Endodermal cell (in vitro differentiated cells): Measurements from ENCODE around the gene BMP6. TPM values are rescaled to one million over a fixed set of nuclear protein-coding genes. Genes with fewer than 3 reads are reported as not detected.

Source experiments
- DNase-seq: peaks from one replicate; pipeline ENCODE4 v3.0.0-alpha.2; 2017
- H3K27ac ChIP-seq: 2 replicates; pipeline ENCODE4 v1.5.1; 2013; ENCODE audit warnings: mild to moderate bottlenecking, low read depth, low read length, moderate library complexity
- H3K27me3 ChIP-seq: 2 replicates; pipeline ENCODE4 v1.6.1; 2013; ENCODE audit warnings: mild to moderate bottlenecking, low read length, moderate library complexity; ENCODE audit not compliant: insufficient read depth, control insufficient read depth, poor library complexity, severe bottlenecking
- H3K36me3 ChIP-seq: 2 replicates; pipeline ENCODE4 v1.7.0; 2013; ENCODE audit warnings: mild to moderate bottlenecking, low read length, moderate library complexity; ENCODE audit not compliant: control insufficient read depth, insufficient read depth
- H3K4me1 ChIP-seq: one replicate; pipeline ENCODE4 v1.7.0; 2013; ENCODE audit warnings: low read length; ENCODE audit not compliant: control insufficient read depth, insufficient read depth
- H3K4me3 ChIP-seq: 2 replicates; pipeline ENCODE4 v1.5.1; 2013; ENCODE audit warnings: mild to moderate bottlenecking, low read length, moderate library complexity
- H3K9ac ChIP-seq: 2 replicates; pipeline ENCODE4 v1.6.1; 2013; ENCODE audit warnings: mild to moderate bottlenecking, low read length, moderate library complexity; ENCODE audit not compliant: poor library complexity, severe bottlenecking; ENCODE audit errors: extremely low read depth
- H3K9me3 ChIP-seq: 2 replicates; pipeline ENCODE4 v1.6.1; 2013; ENCODE audit warnings: mild to moderate bottlenecking, low read length, moderate library complexity; ENCODE audit not compliant: control insufficient read depth
- H3K27ac Mint-ChIP-seq: 2 replicates; pipeline ENCODE4 v1.8.0; 2020; ENCODE audit warnings: mixed read lengths
- H3K27me3 Mint-ChIP-seq: 2 replicates; pipeline ENCODE4 v1.8.0; 2021; ENCODE audit warnings: mild to moderate bottlenecking, mixed read lengths; ENCODE audit not compliant: insufficient read depth
- H3K36me3 Mint-ChIP-seq: 2 replicates; pipeline ENCODE4 v1.8.0; 2020; ENCODE audit warnings: low read depth, mixed read lengths
- H3K4me1 Mint-ChIP-seq: 2 replicates; pipeline ENCODE4 v1.8.0; 2020; ENCODE audit warnings: mixed read lengths
- H3K4me3 Mint-ChIP-seq: 2 replicates; pipeline ENCODE4 v1.8.0; 2020; ENCODE audit warnings: mild to moderate bottlenecking, moderate library complexity, mixed read lengths
- H3K9me3 Mint-ChIP-seq: 2 replicates; pipeline ENCODE4 v1.8.0; 2020; ENCODE audit warnings: mild to moderate bottlenecking, mixed read lengths
- WGBS, 2 experiments: methylation state at CpG; one replicate each; pipeline versions ENCODE4 v1.1.5 to v1.1.7; 2013; ENCODE audit warnings: missing lambda C conversion rate in 2 of 2, mixed read lengths in 1 of 2; ENCODE audit not compliant: insufficient coverage in 1 of 2, insufficient read length in 1 of 2; 5-methylcytosine and 5-hydroxymethylcytosine counted together
- total RNA-seq, 2 donors: library from RNA; stranded (reverse); fragmentation: NEBNext Ultra II Directional in 1 of 2; extraction: Animal tissue kit (Norgen Biotek cat#: 25700) in 1 of 2; gene quantifications; 2 replicates in 1 of 2; 3 replicates in 1 of 2; pipeline ENCODE4 v1.2.1, GENCODE V29; 2021
- TF ChIP-seq, protein P1 (sequence below): fragments of 200-600 bp; sonication (generic); conservative IDR thresholded peaks from 2 replicates; pipeline ENCODE4 v1.5.0; 2021; ENCODE audit warnings: antibody characterized with exemption, mild to moderate bottlenecking

BMP6 gene
- total RNA-seq, 2 donors from 2014 or later: 0.62 to 0.71 TPM

- no peak overlapping the region for H3K9ac ChIP-seq
- no peak overlapping the region for H3K4me3 ChIP-seq
- no peaks in the 10 kb centered on the region for H3K36me3 Mint-ChIP-seq
- H3K4me1 Mint-ChIP-seq: no peaks in the 10 kb centered on the region
- H3K9me3 ChIP-seq: no peaks in the 10 kb centered on the region
- H3K27me3 Mint-ChIP-seq: peaks cover 9% of the 10 kb centered on the region
- H3K4me3 Mint-ChIP-seq: no peak overlapping the region
- DNase-seq: no peak
- H3K4me1 ChIP-seq: no peaks in the 10 kb centered on the region
- 91 to 95% methylated on average over 4 to 7 of the region's 7 CpGs for WGBS, 2 experiments
- no peaks in the 10 kb centered on the region for H3K36me3 ChIP-seq
- H3K9me3 Mint-ChIP-seq: no peaks in the 10 kb centered on the region
- TF ChIP-seq, protein P1, sequence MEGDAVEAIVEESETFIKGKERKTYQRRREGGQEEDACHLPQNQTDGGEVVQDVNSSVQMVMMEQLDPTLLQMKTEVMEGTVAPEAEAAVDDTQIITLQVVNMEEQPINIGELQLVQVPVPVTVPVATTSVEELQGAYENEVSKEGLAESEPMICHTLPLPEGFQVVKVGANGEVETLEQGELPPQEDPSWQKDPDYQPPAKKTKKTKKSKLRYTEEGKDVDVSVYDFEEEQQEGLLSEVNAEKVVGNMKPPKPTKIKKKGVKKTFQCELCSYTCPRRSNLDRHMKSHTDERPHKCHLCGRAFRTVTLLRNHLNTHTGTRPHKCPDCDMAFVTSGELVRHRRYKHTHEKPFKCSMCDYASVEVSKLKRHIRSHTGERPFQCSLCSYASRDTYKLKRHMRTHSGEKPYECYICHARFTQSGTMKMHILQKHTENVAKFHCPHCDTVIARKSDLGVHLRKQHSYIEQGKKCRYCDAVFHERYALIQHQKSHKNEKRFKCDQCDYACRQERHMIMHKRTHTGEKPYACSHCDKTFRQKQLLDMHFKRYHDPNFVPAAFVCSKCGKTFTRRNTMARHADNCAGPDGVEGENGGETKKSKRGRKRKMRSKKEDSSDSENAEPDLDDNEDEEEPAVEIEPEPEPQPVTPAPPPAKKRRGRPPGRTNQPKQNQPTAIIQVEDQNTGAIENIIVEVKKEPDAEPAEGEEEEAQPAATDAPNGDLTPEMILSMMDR: no peak
- no peak overlapping the region for H3K27ac Mint-ChIP-seq
- peaks cover 66% of the 10 kb centered on the region for H3K27me3 ChIP-seq
- no peak overlapping the region for H3K27ac ChIP-seq
Measured at GRCh38 chr6:7809346-7809745, 83.4 kb downstream of the BMP6 start.

GRCh38 chr6:7811441-7811840 is 85.5 kb downstream of the BMP6 start:
- DNase-seq: no peak
- no peaks in the 10 kb centered on the region for H3K36me3 Mint-ChIP-seq
- Histone ChIP-seq H3K4me1 (no peaks in the 10 kb centered on the region), H3K9ac (no peak overlapping the region), H3K27me3 (peaks cover 66% of the 10 kb centered on the region), H3K9me3 (no peaks in the 10 kb centered on the region), H3K27ac (no peak overlapping the region), H3K36me3 (no peaks in the 10 kb centered on the region), H3K4me3 (no peak overlapping the region)
- no peak overlapping the region for H3K4me3 Mint-ChIP-seq
- no peak overlapping the region for H3K27ac Mint-ChIP-seq
- peaks cover 18% of the 10 kb centered on the region for H3K27me3 Mint-ChIP-seq
- TF ChIP-seq, protein P1: no peak
- WGBS, 2 experiments: 85 to 90% methylated on average over 6 to 9 of the region's 9 CpGs
- no peaks in the 10 kb centered on the region for H3K9me3 Mint-ChIP-seq
- H3K4me1 Mint-ChIP-seq: no peaks in the 10 kb centered on the region

DNA sequence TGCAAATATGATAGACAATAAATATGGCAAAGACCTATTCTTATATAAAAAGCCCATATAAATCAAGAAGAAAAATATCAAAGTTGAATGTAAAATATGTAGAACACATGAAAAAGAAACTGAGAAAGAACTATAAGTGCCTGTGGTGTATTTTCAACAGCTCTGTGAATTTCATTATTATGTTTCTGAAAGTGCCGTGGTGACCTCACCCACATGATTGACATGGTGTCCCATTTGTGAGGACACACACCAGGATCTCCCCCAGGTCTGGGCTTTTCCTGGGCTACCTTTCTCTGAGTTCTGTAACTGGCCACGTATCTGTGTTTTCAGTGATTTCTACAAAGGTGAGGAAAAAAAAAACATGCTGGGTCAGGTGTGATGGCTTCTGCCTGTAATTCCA is 86.7 kb downstream of the BMP6 start:
- H3K27ac Mint-ChIP-seq: no peak overlapping the region
- Histone ChIP-seq H3K27me3 (peaks cover 68% of the 10 kb centered on the region), H3K4me1 (no peaks in the 10 kb centered on the region), H3K27ac (no peak overlapping the region), H3K4me3 (no peak overlapping the region), H3K9ac (no peak overlapping the region), H3K9me3 (no peaks in the 10 kb centered on the region), H3K36me3 (no peaks in the 10 kb centered on the region)
- H3K36me3 Mint-ChIP-seq: no peaks in the 10 kb centered on the region
- WGBS, 2 experiments: 91 to 100% methylated on average over 1 to 2 of the region's 2 CpGs
- H3K4me1 Mint-ChIP-seq: no peaks in the 10 kb centered on the region
- H3K4me3 Mint-ChIP-seq: no peak overlapping the region
- DNase-seq: no peak
- H3K9me3 Mint-ChIP-seq: no peaks in the 10 kb centered on the region
- TF ChIP-seq, protein P1: no peak
- H3K27me3 Mint-ChIP-seq: peaks cover 20% of the 10 kb centered on the region
